HL-60 (cell line): ENCODE measurements around the gene WNT3.

ENCODE experiments used
- DNase-seq, 2 experiments: peaks; one replicate each; pipeline ENCODE4 v3.0.0-alpha.2; 2010 to 2020; ENCODE audit warnings: low read depth in 1 of 2, low spot score in 1 of 2
- H3K27ac ChIP-seq: fragments of 250-450 bp; sonication (Bioruptor Pico); replicated peaks from 2 replicates; pipeline ENCODE4 v1.5.1; 2020; ENCODE audit warnings: mild to moderate bottlenecking, moderate library complexity
- H3K27me3 ChIP-seq: fragments of 250-450 bp; sonication (Bioruptor Pico); 2 replicates; pipeline ENCODE4 v1.5.1; 2021; ENCODE audit warnings: mild to moderate bottlenecking, moderate library complexity; ENCODE audit not compliant: insufficient read depth, poor library complexity, severe bottlenecking
- H3K4me3 ChIP-seq: replicated peaks from 2 replicates; pipeline ENCODE4 v1.5.1; 2011; ENCODE audit warnings: mild to moderate bottlenecking, control low read depth, low read length; ENCODE audit not compliant: insufficient read depth
- CTCF ChIP-seq: IDR thresholded peaks from one replicate; pipeline ENCODE4 v1.5.1; 2011; ENCODE audit warnings: low read length, control low read depth, inconsistent platforms; ENCODE audit not compliant: insufficient read depth
- GABPA ChIP-seq: IDR thresholded peaks from 2 replicates; pipeline ENCODE4 v1.6.1; 2012; ENCODE audit warnings: low read depth
- POLR2AphosphoS5 ChIP-seq: IDR thresholded peaks from 2 replicates; pipeline ENCODE4 v1.6.1; 2012; ENCODE audit warnings: low read depth
- SPI1 ChIP-seq: IDR thresholded peaks from 2 replicates; pipeline ENCODE4 v1.6.1; 2012; ENCODE audit warnings: low read depth, mild to moderate bottlenecking, borderline replicate concordance
- TF ChIP-seq, protein P1 (sequence below): IDR thresholded peaks from 2 replicates; pipeline ENCODE4 v1.6.1; 2012; ENCODE audit warnings: low read depth; ENCODE audit not compliant: insufficient replicate concordance

WNT3 gene

DNA sequence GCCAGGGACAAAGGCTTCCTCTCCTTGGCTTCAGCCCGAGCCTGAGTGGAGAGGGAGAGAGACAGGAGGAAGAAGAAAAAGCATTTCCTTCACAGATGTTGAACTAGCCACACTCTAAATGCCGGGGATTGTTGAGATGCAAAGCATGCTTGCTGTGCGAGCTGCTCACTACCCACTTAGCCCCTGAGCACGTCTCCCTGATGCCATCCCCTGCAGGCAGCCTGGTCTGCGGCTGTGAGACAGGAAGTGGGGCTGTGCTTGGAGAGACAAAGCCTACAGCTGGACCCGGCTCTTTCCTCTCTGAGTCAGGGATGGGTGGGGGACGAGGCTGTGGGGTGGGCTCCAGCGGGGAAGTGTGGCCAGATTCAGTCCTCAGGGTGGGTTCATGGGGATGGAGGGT, 46.6 kb upstream of the WNT3 start:
- H3K4me3 ChIP-seq: no peak overlapping the region
- TF ChIP-seq GABPA: no peak
- TF ChIP-seq, protein P1, sequence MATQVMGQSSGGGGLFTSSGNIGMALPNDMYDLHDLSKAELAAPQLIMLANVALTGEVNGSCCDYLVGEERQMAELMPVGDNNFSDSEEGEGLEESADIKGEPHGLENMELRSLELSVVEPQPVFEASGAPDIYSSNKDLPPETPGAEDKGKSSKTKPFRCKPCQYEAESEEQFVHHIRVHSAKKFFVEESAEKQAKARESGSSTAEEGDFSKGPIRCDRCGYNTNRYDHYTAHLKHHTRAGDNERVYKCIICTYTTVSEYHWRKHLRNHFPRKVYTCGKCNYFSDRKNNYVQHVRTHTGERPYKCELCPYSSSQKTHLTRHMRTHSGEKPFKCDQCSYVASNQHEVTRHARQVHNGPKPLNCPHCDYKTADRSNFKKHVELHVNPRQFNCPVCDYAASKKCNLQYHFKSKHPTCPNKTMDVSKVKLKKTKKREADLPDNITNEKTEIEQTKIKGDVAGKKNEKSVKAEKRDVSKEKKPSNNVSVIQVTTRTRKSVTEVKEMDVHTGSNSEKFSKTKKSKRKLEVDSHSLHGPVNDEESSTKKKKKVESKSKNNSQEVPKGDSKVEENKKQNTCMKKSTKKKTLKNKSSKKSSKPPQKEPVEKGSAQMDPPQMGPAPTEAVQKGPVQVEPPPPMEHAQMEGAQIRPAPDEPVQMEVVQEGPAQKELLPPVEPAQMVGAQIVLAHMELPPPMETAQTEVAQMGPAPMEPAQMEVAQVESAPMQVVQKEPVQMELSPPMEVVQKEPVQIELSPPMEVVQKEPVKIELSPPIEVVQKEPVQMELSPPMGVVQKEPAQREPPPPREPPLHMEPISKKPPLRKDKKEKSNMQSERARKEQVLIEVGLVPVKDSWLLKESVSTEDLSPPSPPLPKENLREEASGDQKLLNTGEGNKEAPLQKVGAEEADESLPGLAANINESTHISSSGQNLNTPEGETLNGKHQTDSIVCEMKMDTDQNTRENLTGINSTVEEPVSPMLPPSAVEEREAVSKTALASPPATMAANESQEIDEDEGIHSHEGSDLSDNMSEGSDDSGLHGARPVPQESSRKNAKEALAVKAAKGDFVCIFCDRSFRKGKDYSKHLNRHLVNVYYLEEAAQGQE: no peak

DNA sequence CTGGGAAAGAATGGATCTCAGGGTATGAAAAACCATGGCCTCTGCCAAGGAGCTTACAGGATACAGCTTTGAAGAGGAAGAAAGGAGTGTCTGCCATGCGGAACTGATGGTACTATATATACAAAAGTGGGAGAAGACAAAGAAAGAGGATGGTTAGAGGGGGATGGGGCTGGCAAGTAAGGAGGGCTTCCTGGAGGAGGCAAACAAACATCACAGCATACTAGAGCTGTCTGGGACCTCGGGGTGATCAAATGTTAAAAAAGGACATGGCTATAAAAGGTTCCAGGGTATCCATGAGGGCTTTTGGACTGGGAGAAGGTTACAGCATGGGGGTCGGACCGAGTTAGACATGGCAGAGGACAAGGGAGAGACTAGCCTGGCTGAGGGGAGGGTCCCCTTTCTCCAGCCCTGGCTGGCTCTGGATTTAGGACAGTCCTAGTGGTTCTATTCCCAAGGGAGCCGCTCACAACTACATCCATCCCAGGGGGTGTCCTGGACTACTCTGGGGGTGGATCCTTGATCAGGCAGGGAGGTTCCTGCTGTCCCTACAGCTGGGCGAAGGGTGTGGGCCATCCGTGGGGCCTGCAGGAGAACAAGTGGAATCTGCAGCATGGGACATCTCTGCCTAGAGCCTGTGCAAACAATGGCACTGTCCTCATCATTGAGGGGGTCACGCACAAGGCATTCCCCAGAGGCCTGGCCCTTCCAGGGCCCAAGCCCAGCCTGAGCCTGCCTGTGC, 45.1 kb upstream of the WNT3 start:
- no peak for DNase-seq
- Histone ChIP-seq H3K4me3 (no peak overlapping the region), H3K27ac (no peak overlapping the region), H3K27me3 (peaks cover 9% of the 10 kb centered on the region)
- TF ChIP-seq CTCF (no peak), SPI1 (no peak), POLR2AphosphoS5 (no peak), GABPA (no peak)
- TF ChIP-seq, protein P1: no peak

More for the DNA sequence above, 46.6 kb upstream of the WNT3 start:
- Histone ChIP-seq H3K27ac (no peak overlapping the region), H3K27me3 (peaks cover 9% of the 10 kb centered on the region)
- DNase-seq: no peak

DNA sequence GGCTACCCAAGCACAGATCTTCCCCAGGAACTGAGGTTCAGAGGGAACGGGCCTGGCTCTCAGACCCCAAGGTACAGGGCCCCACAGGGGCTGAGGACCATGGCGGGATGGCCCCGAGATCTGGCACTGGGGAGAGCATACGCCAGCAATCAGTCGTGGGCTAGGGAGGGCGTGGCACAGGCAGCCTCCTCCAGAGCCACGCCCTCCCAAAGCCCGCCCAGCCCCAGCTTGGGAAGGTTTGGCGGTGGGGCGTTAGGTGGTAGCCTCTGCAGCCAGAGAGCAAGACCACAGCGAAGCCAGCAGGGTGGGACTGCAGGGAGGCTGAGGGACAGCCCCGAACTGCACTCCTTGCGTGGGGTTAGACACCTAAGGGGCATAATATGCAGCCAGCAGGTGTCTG, 44.5 kb upstream of the WNT3 start:
- Histone ChIP-seq H3K27me3 (peaks cover 9% of the 10 kb centered on the region), H3K4me3 (no peak overlapping the region), H3K27ac (no peak overlapping the region)
- no peak for TF ChIP-seq GABPA
- TF ChIP-seq SPI1: no peak
- TF ChIP-seq CTCF: no peak
- TF ChIP-seq, protein P1: no peak
- no peak for TF ChIP-seq POLR2AphosphoS5
- no peak for DNase-seq
